ENCODE data around the gene NCF2.

The NCF2 gene

DNA sequence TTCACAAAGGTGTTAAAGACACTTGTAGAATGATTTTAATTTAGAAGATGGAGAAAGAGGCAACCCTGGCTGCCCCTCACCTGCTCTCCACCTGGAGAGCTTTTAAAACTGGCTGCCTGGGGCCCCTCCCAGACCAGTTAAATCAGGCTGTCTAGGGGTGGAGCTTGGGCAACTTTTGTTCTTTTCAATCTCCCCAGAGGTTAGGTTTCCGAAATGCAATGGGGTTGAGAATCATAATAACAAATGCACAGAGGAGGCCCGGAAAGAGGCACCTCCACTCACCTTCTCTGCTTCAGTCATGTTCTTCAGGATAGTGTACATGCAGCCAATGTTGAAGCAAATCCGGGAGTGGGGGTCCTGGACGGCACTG lies 400 bp downstream of the NCF2 start:
- TF ChIP-seq POLR2AphosphoS5 (IDR thresholded peaks at IDR 0.05; ENCODE audit: low read depth) (no peak), SPI1 (IDR thresholded peaks at IDR 0.05; ENCODE audit: borderline replicate concordance, low read depth) (no peak), GABPA (IDR thresholded peaks at IDR 0.05; ENCODE audit: low read depth) (no peak)
- TF ChIP-seq, protein P1, sequence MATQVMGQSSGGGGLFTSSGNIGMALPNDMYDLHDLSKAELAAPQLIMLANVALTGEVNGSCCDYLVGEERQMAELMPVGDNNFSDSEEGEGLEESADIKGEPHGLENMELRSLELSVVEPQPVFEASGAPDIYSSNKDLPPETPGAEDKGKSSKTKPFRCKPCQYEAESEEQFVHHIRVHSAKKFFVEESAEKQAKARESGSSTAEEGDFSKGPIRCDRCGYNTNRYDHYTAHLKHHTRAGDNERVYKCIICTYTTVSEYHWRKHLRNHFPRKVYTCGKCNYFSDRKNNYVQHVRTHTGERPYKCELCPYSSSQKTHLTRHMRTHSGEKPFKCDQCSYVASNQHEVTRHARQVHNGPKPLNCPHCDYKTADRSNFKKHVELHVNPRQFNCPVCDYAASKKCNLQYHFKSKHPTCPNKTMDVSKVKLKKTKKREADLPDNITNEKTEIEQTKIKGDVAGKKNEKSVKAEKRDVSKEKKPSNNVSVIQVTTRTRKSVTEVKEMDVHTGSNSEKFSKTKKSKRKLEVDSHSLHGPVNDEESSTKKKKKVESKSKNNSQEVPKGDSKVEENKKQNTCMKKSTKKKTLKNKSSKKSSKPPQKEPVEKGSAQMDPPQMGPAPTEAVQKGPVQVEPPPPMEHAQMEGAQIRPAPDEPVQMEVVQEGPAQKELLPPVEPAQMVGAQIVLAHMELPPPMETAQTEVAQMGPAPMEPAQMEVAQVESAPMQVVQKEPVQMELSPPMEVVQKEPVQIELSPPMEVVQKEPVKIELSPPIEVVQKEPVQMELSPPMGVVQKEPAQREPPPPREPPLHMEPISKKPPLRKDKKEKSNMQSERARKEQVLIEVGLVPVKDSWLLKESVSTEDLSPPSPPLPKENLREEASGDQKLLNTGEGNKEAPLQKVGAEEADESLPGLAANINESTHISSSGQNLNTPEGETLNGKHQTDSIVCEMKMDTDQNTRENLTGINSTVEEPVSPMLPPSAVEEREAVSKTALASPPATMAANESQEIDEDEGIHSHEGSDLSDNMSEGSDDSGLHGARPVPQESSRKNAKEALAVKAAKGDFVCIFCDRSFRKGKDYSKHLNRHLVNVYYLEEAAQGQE (IDR thresholded peaks at IDR 0.05; ENCODE audit: insufficient replicate concordance, low read depth), result no peak
- TF ChIP-seq, protein P2, sequence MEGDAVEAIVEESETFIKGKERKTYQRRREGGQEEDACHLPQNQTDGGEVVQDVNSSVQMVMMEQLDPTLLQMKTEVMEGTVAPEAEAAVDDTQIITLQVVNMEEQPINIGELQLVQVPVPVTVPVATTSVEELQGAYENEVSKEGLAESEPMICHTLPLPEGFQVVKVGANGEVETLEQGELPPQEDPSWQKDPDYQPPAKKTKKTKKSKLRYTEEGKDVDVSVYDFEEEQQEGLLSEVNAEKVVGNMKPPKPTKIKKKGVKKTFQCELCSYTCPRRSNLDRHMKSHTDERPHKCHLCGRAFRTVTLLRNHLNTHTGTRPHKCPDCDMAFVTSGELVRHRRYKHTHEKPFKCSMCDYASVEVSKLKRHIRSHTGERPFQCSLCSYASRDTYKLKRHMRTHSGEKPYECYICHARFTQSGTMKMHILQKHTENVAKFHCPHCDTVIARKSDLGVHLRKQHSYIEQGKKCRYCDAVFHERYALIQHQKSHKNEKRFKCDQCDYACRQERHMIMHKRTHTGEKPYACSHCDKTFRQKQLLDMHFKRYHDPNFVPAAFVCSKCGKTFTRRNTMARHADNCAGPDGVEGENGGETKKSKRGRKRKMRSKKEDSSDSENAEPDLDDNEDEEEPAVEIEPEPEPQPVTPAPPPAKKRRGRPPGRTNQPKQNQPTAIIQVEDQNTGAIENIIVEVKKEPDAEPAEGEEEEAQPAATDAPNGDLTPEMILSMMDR (IDR thresholded peaks at IDR 0.05; ENCODE audit: insufficient read depth, low read length), result no peak
- H3K4me3 ChIP-seq (replicated peaks; ENCODE audit: insufficient read depth, low read length), result peak overlapping the region; percentile 37
- no peaks in the 10 kb centered on the region for H3K27me3 ChIP-seq (ENCODE audit: insufficient read depth, poor library complexity, severe bottlenecking)
- DNase-seq (ENCODE audit: low read depth in 1 of 2, low spot score in 1 of 2), result no peak
- peak overlapping the region; percentile 85 for H3K27ac ChIP-seq (replicated peaks)

GRCh38 chr1:183589384-183589783 lies 875 bp downstream of the NCF2 start:
- H3K4me3 ChIP-seq (replicated peaks; ENCODE audit: insufficient read depth, low read length), result peak overlapping the region; percentile 37
- DNase-seq (ENCODE audit: low read depth in 1 of 2, low spot score in 1 of 2), result no peak
- TF ChIP-seq, protein P2 (IDR thresholded peaks at IDR 0.05; ENCODE audit: insufficient read depth, low read length), result no peak
- no peak for TF ChIP-seq GABPA (IDR thresholded peaks at IDR 0.05; ENCODE audit: low read depth)
- no peak for TF ChIP-seq POLR2AphosphoS5 (IDR thresholded peaks at IDR 0.05; ENCODE audit: low read depth)
- TF ChIP-seq SPI1 (IDR thresholded peaks at IDR 0.05; ENCODE audit: borderline replicate concordance, low read depth), result no peak
- TF ChIP-seq, protein P1 (IDR thresholded peaks at IDR 0.05; ENCODE audit: insufficient replicate concordance, low read depth), result no peak
- H3K27me3 ChIP-seq (ENCODE audit: insufficient read depth, poor library complexity, severe bottlenecking), result no peaks in the 10 kb centered on the region
- H3K27ac ChIP-seq (replicated peaks), result peak overlapping the region; percentile 85

DNA sequence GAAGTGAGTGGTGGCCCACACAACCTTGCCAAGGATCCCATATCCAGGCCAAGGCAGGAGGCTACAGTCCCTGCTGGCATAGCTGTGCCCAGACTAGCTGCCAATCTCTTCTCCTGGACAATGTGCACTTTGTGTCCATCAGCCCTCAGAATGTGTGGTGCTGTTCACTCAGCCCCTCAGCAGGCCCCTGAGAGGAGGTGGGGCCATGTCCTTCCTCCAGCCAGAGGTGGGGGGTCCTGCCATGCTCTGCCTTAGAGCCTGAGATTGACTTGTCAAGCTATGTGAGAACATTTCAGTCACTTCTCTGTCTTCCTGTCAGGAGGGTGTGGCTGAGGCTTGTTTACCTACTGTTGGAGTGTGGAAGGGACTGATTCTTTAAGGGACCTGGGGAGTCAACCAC lies 1.4 kb downstream of the NCF2 start:
- no peak for DNase-seq (ENCODE audit: low read depth in 1 of 2, low spot score in 1 of 2)
- TF ChIP-seq, protein P2 (IDR thresholded peaks at IDR 0.05; ENCODE audit: insufficient read depth, low read length), result no peak
- Histone ChIP-seq H3K27me3 (ENCODE audit: insufficient read depth, poor library complexity, severe bottlenecking) (no peaks in the 10 kb centered on the region), H3K27ac (replicated peaks) (peak overlapping the region; percentile 85), H3K4me3 (replicated peaks; ENCODE audit: insufficient read depth, low read length) (peak overlapping the region; percentile 37)

DNA sequence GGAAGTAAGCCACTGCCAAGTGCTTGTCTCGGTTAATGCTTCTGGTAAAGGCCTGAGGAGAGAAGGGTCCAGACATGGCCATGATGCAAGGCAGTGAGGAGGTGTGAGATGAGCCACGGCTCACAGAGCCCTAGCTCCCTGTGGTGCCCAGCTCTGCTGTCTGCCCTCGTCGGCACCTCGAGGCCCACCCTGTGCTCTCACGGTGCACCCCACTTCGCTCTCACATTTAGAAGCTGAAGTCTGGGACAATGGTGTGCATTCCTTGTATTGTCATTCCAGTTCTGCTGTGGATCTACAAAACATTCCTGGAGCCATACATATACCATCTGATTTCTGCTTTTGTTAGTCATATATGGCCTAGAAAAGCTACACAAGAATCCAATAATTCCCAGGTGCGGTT lies 3.3 kb downstream of the NCF2 start:
- TF ChIP-seq, protein P2 (IDR thresholded peaks at IDR 0.05; ENCODE audit: insufficient read depth, low read length), result no peak
- TF ChIP-seq GABPA (IDR thresholded peaks at IDR 0.05; ENCODE audit: low read depth) (no peak), POLR2AphosphoS5 (IDR thresholded peaks at IDR 0.05; ENCODE audit: low read depth) (no peak), SPI1 (IDR thresholded peaks at IDR 0.05; ENCODE audit: borderline replicate concordance, low read depth) (no peak)
- TF ChIP-seq, protein P1 (IDR thresholded peaks at IDR 0.05; ENCODE audit: insufficient replicate concordance, low read depth), result no peak
- H3K27me3 ChIP-seq (ENCODE audit: insufficient read depth, poor library complexity, severe bottlenecking), result no peaks in the 10 kb centered on the region
- DNase-seq (ENCODE audit: low read depth in 1 of 2, low spot score in 1 of 2), result no peak
- H3K27ac ChIP-seq (replicated peaks), result no peak overlapping the region
- no peak overlapping the region for H3K4me3 ChIP-seq (replicated peaks; ENCODE audit: insufficient read depth, low read length)
